Effector CD8-positive, alpha-beta T cell (primary cell): ENCODE measurements around the gene SRCIN1.
"Not testable (repeated sequence)": the region's sequence is repeated elsewhere in the genome, so short reads cannot be mapped to it uniquely, and the experiment has no call there.

Experiments
- DNase-seq: peaks from one replicate; lab custom pipeline; 2025; lab: John Stamatoyannopoulos, UW
- total RNA-seq, 4 experiments: gene quantifications; one replicate each; lab custom pipeline; 2026; lab: John Stamatoyannopoulos, UW

Gene SRCIN1
- 0.44 to 1.2 (median 0.79) reads per million in 4 experiments for total RNA-seq

GRCh38 chr17:38605841-38606645 lies at the start of gene SRCIN1:
SRCIN1 (minus strand) TSS chr17:38605952; CDS start chr17:38605705, 247 bp downstream.
- no peak for DNase-seq

GRCh38 chr17:38654411-38655398 lies 49.0 kb upstream of the SRCIN1 start:
- no peak for DNase-seq

GRCh38 chr17:38653679-38654078 lies 47.9 kb upstream of the SRCIN1 start:
- no peak for DNase-seq

- no peak for DNase-seq
Measured at GRCh38 chr17:38653230-38653629, 47.5 kb upstream of the SRCIN1 start.

GRCh38 chr17:38650653-38651173 lies 45.0 kb upstream of the SRCIN1 start:
- not testable (repeated sequence) for DNase-seq

- DNase-seq: no peak
Measured at GRCh38 chr17:38637951-38638350, 32.2 kb upstream of the SRCIN1 start.

- DNase-seq: no peak
Measured at GRCh38 chr17:38636054-38636453, 30.3 kb upstream of the SRCIN1 start.

- no peak for DNase-seq
Measured at GRCh38 chr17:38632334-38632733, 26.6 kb upstream of the SRCIN1 start.

- DNase-seq: no peak
Measured at GRCh38 chr17:38628441-38628840, 22.7 kb upstream of the SRCIN1 start.

- no peak for DNase-seq
Measured at GRCh38 chr17:38627957-38628356, 22.2 kb upstream of the SRCIN1 start.

- not testable (repeated sequence) for DNase-seq
Measured at GRCh38 chr17:38626606-38627226, 21.0 kb upstream of the SRCIN1 start.

- no peak for DNase-seq
Measured at GRCh38 chr17:38625482-38625881, 19.7 kb upstream of the SRCIN1 start.

GRCh38 chr17:38624782-38625355 lies 19.1 kb upstream of the SRCIN1 start:
- DNase-seq: not testable (repeated sequence)

- DNase-seq: no peak
Measured at GRCh38 chr17:38621538-38621937, 15.8 kb upstream of the SRCIN1 start.

- no peak for DNase-seq
Measured at GRCh38 chr17:38620551-38621277, 15.0 kb upstream of the SRCIN1 start.

- DNase-seq: no peak
Measured at GRCh38 chr17:38619937-38620550, 14.3 kb upstream of the SRCIN1 start.

- DNase-seq: no peak
Measured at GRCh38 chr17:38619451-38619795, 13.7 kb upstream of the SRCIN1 start.

GRCh38 chr17:38617967-38618760 lies 12.4 kb upstream of the SRCIN1 start:
- no peak for DNase-seq

GRCh38 chr17:38617074-38617860 lies 11.5 kb upstream of the SRCIN1 start:
- no peak for DNase-seq
